Embryonic facial prominence (tissue), 1 donor: ENCODE data around the gene PKNOX2.

Experiments used
- DNase-seq: peaks from one replicate; pipeline ENCODE4 v3.0.0-alpha.2; 2016; ENCODE audit errors: extremely low spot score

Gene PKNOX2

GRCh38 chr11:125284245-125284850 is 119.8 kb downstream of the PKNOX2 start:
- no peak for DNase-seq

- no peak for DNase-seq
Measured at GRCh38 chr11:125285844-125286243, 121.3 kb downstream of the PKNOX2 start.

GRCh38 chr11:125286486-125286885 is 121.9 kb downstream of the PKNOX2 start:
- no peak for DNase-seq

- DNase-seq = peak; percentile 24
Measured at GRCh38 chr11:125287491-125288210, 123.1 kb downstream of the PKNOX2 start.

GRCh38 chr11:125289419-125290098 is 125.0 kb downstream of the PKNOX2 start:
- DNase-seq = no peak

- no peak for DNase-seq
Measured at GRCh38 chr11:125290263-125290662, 125.7 kb downstream of the PKNOX2 start.

GRCh38 chr11:125292100-125292499 is 127.5 kb downstream of the PKNOX2 start:
- no peak for DNase-seq

GRCh38 chr11:125293596-125293995 is 129.0 kb downstream of the PKNOX2 start:
- no peak for DNase-seq

GRCh38 chr11:125295931-125296330 is 131.4 kb downstream of the PKNOX2 start:
- no peak for DNase-seq

GRCh38 chr11:125297346-125297915 is 132.9 kb downstream of the PKNOX2 start:
- no peak for DNase-seq

GRCh38 chr11:125299061-125299615 is 134.6 kb downstream of the PKNOX2 start:
- DNase-seq = no peak

GRCh38 chr11:125299821-125300220 is 135.3 kb downstream of the PKNOX2 start:
- no peak for DNase-seq

- DNase-seq = no peak
Measured at GRCh38 chr11:125300791-125301218, 136.3 kb downstream of the PKNOX2 start.

GRCh38 chr11:125301346-125301745 is 136.8 kb downstream of the PKNOX2 start:
- no peak for DNase-seq

- no peak for DNase-seq
Measured at GRCh38 chr11:125303186-125303585, 138.6 kb downstream of the PKNOX2 start.

- DNase-seq = no peak
Measured at GRCh38 chr11:125303694-125304093, 139.1 kb downstream of the PKNOX2 start.

- DNase-seq = no peak
Measured at GRCh38 chr11:125304136-125304535, 139.6 kb downstream of the PKNOX2 start.

GRCh38 chr11:125304876-125305275 is 140.3 kb downstream of the PKNOX2 start:
- DNase-seq = no peak

GRCh38 chr11:125305345-125305744 is 140.8 kb downstream of the PKNOX2 start:
- no peak for DNase-seq

- no peak for DNase-seq
Measured at GRCh38 chr11:125306476-125306875, 141.9 kb downstream of the PKNOX2 start.

- no peak for DNase-seq
Measured at GRCh38 chr11:125308246-125308645, 143.7 kb downstream of the PKNOX2 start.

GRCh38 chr11:125312391-125312790 is 147.8 kb downstream of the PKNOX2 start:
- no peak for DNase-seq
